Epithelial cell of proximal tubule (primary cell): ENCODE results near the gene SAMD14. TPM values are rescaled to one million over a fixed set of nuclear protein-coding genes. Genes with fewer than 3 reads are reported as not detected.

Experiments
- DNase-seq: peaks from one replicate; pipeline ENCODE4 v3.0.0-alpha.2; 2011; ENCODE audit warnings: low read depth
- H3K4me3 ChIP-seq: 2 replicates; pipeline ENCODE4 v1.5.1; 2011; ENCODE audit warnings: low read depth, mild to moderate bottlenecking, low read length
- CTCF ChIP-seq: conservative IDR thresholded peaks from 2 replicates; pipeline ENCODE4 v1.5.1; 2012; ENCODE audit warnings: low read depth, mild to moderate bottlenecking, low read length
- total RNA-seq: library from RNA; depleted of rRNA; stranded (reverse); fragments of >200 nt; gene quantifications from 2 replicates; pipeline ENCODE4 v1.2.3, GENCODE V29; 2015

Gene SAMD14
- total RNA-seq, 1 donor from 2014 or later: 11.5 TPM

GRCh38 chr17:50173335-50173941, 43.5 kb upstream of the SAMD14 start:
- TF ChIP-seq CTCF: no peak
- no peak overlapping the region for H3K4me3 ChIP-seq
- no peak for DNase-seq

- no peak for DNase-seq
- no peak for TF ChIP-seq CTCF
- no peak overlapping the region for H3K4me3 ChIP-seq
These were observed 43.0 kb upstream of the SAMD14 start for GRCh38 chr17:50172936-50173334.

- DNase-seq: no peak
- no peak for TF ChIP-seq CTCF
- H3K4me3 ChIP-seq: no peak overlapping the region
These were observed 42.2 kb upstream of the SAMD14 start for GRCh38 chr17:50172130-50172529.

GRCh38 chr17:50171371-50172071, 41.6 kb upstream of the SAMD14 start:
- DNase-seq: no peak
- H3K4me3 ChIP-seq: no peak overlapping the region
- TF ChIP-seq CTCF: no peak

- DNase-seq: no peak
- H3K4me3 ChIP-seq: no peak overlapping the region
- no peak for TF ChIP-seq CTCF
These were observed 40.9 kb upstream of the SAMD14 start for GRCh38 chr17:50170662-50171370.

- no peak for DNase-seq
- H3K4me3 ChIP-seq: no peak overlapping the region
- no peak for TF ChIP-seq CTCF
These were observed 40.0 kb upstream of the SAMD14 start for GRCh38 chr17:50169881-50170459.
